Posterior cingulate gyrus (tissue), 11 donors: ENCODE results near the gene TALDO1.
A peak's percentile ranks its signal among the peaks of the same experiment; 100 is the strongest.

ENCODE experiments used
- DNase-seq, 10 donors: peaks; one replicate each; pipeline versions ENCODE4 v3.0.0 to v3.0.0-alpha.2; 2020 to 2021; ENCODE audit warnings: mixed read lengths in 3 of 10
- intact Hi-C: fragments of 100-400 bp; cut with DNase I; formaldehyde crosslinking; loops from one replicate; pipeline ENCODE4 v1.15.1; 2023

Gene TALDO1

DNA sequence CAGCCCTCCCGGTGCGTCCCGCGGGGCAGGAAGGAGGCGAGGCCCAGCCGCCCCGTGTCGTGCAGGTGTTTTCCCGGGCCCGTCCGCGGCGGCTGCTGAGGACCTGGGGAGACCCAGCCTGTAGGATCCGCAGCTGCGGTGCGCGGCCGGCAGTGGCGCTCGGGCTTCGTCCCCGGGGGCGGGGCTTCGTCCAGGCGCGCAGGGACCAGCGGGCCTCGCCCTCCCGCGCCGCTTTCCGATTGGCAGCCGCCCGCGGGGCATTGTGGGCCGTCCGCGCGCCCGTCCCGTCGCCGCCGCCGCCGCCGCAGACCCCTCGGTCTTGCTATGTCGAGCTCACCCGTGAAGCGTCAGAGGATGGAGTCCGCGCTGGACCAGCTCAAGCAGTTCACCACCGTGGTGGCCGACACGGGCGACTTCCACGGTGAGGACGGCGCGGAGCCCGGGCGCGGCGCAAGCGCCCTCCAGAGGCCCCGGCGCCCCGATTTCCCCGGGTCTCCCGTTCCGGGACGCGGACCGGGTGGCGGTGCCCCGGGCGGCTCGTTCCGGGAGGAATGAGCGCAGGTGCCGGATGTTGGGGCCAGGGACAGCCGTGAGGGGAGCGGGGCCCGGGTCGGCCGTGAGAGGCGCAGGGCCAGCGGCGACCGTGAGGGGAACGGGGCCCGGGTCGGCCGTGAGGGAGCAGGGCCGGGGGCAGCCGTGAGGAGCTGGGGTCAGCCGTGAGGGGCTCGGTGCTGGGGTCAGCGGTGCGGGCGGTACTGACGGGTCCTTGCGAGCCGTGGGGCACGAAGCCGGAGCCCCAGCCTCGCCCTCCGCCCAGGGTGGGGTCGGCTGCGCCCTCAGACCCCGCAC is at the start of gene TALDO1:
TALDO1 (plus strand) TSS at position 307 of the 849 bp plus-strand sequence; CDS start at position 325, 18 bp downstream.
- DNase-seq: peak; percentile 88 to 99 (median 94)
- intact Hi-C loops: no loop called here

DNA sequence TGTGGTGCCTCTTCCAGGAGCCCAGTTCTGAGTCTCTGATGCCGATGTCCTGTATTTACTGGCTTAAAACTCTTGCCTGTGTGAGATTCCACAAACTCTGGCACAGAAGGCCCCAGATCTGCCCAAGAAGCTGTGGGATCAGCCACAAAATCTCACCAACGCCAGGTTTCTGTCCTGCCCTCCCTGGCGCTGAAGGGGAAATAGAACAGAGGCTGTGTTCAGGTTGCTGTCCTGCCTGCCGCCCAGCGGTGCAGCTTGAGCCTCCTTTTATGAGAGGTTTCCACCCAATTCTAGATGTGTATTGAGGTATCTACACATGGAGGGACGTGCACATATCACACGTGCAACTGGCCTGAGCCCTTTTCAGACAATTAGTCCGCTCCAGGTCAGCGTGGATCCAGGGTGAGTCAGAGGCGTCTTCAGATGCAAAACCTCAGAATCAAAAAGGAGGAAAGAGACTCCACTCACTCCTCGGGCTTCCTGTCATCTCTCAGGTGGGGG is 49.4 kb upstream of the TALDO1 start:
- intact Hi-C loops: no loop called here
- DNase-seq: peak in 1 of 10 donors; percentile 59

DNA sequence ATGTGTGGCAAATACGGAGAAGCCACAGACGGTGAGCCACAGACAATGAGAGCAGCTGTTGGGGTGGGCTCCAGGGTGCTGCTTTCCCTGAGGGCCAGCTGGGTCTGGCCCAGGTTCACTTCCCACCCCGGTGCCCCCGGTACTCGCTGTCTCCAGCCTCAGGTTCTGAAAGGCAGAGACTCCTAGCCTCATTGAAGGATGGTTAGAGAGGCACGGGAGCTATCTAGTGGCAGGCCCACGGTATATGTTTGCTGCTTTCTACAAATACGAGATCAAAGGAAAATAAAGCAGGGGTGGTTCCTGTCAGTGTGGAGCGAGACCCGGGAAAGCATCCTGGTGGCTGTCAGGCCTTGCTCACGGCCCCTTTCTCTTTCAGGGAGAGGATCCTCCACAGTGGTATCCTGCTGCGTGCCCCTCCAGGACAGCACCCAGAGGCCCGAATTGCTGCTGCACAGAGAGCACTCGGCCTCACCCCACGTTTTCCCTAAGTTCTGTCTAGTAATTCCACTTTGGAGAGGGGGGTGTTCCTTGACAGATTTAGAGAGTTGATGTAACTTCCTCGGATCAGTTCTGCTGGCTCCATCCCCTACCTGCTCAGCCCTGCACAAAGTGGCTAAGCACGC is 48.7 kb upstream of the TALDO1 start:
- peak in 1 of 10 donors; percentile 66 for DNase-seq

DNA sequence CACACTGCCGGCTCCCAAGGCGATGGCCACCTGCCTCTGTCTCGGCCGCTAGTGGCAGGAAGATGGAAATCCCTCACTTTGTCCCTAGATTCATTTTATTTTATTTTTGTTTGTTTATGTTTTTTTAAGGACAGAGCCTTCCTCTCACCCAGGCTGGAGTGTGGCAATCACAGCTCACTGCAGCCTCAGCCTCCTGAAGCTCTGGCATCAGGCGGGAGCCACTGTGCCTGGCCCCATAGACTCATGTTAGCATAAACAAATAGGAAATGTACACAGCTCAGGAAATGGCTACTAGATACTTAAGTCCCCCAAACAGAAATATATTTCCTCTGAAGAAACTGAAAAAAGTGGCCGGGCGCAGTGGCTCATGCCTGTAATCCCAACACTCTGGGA is 48.2 kb upstream of the TALDO1 start:
- intact Hi-C loops: no loop called here
- peak in 1 of 10 donors; percentile 80 for DNase-seq

More for the DNA sequence above, 48.7 kb upstream of the TALDO1 start:
- intact Hi-C loops: no loop called here

DNA sequence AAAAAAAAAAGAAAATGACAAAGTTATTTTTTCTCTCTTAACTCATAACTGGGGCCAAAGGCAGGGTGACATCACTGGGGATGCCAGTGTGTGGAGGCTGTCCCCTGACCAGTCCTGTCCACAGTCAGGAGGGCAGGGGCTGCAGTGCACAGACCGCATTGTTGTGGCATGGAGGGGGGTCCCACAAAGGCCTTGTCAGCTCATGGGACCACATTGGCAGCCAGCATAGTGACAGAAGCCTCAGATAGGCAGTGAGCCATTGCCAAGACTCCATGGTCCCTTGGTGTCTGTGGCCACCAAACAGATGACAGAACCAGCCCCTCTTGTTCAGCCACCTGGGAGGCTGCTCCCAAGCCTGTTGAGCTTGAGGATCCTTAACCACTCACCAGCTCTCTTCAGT is 47.5 kb upstream of the TALDO1 start:
- peak in 1 of 10 donors; percentile 59 for DNase-seq
- intact Hi-C loops: no loop called here

DNA sequence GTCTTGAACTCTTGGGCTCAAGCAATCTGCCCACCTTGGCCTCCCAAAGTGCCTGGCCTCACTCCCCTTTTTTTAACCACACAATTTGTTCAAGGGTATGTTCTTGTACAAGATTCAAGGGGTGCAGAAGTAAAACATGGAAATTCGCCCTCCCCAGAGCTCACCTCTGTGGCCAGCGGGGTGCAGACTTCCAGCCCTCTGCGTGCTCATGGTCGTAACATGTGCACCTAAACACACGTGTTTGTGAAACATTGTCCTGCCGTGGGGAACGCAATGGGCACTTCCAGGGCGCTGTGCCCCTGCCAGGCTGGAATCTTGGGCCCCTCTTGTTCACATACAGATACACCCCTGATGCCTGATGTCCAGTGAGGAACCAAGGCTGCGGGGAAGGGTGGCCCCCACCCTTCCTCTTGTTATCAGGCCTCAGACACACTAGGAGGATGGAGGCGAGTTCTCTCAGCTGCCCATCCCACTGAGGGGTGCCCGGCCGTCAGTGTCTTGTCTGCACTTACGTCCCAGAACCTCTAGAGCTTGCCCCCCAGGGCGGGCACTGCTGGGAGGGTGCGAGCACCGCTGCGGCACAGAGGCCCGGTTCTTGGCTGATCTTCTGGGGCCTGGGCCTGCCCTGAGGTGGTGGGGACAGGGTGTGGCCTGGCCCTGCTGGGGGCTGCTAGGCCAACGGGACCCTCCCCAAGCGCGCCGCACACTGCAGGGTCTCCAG is 45.4 kb upstream of the TALDO1 start:
- intact Hi-C loops: no loop called here
- DNase-seq: peak in 3 of 10 donors; percentile 53 to 75 (median 65)

DNA sequence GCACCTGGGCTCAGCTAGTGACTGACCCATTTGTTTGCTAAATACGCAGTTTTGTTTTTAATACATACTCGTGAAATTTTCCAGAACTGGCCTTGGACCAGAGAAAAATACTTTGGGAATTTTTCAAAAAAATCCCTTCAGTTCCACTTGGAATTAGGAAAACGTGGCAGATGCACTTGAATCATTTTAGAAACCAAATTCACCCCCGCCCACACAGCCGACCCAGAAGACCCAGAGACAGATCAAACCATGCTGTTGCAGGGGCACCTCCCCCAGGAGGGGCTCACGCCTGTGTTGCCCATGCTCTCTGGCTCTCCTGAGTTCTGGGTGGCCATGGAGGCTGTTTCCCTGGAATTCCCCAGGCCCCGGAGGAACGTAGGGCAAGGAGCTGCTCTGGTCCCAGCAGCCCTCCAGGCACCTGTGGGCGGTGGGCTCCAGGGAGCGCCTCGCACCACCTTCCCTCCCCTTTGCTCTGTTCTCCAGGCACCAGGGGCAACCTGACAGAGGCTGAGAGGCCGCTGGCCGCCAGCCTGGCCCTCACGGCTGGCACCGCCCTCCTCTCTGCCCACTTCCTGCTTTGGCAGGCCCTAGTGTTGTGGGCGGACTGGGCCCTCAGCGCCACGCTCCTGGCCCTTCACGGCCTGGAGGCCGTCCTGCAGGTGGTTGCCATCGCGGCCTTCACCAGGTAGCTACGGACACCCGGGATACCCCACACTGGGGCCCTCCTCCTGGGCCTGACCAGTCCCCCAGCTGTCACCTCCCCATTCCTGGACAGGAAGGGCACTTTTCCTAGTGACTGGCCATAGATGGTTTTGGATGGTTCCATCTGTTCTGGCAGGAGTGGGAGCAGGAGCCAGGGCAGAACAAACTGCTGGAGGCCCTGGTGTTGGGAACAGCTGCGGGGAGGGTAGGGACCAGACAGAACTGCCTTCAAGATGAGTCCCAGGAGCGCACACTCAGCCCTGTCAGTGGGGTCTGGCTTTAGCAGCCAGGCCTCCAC is 44.5 kb upstream of the TALDO1 start:
- intact Hi-C loops: no loop called here
- DNase-seq: peak in 3 of 10 donors; percentile 79 to 90 (median 85)

DNA sequence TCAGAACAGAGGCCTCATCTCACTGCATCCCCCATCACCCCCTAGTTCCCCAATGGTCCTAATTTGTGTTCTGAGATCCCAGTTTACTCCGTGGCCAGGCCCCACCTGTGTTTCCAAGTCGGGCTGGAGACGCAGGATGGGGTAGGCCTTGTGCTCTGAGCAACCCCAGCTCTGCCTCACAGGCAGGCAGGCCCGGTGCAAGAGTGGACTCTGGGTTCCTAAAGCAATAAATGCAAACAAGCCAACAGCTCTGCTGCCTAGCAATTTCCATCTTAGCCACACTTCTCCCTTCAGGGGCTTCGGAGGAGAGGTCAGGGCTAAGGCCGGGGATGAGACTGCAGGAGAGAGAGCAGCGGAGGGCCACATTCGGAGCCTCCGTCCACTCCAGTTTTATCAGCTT is 43.8 kb upstream of the TALDO1 start:
- peak in 1 of 10 donors; percentile 48 for DNase-seq
- intact Hi-C loops: no loop called here

DNA sequence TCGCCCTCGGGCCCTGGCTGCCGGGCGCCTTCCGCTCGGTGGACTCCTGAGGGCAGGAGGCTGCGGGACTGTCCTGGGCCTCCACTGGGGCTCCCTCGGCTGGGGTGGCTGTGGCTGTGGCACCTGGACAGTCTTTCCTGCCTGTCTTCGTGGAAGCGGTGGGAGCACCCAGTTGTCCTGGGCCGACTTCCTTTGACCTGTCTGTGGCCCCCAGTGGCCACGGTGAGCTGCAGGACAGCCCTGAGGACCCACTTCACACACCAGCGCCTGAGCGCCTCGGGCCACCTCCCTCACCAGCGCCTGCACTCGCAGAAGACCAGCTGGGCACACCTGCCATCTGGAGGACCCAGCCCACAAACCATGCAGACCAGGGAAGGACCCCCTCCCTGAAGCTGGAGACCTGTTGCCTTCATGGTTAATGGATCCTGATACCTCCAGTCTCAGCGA is 43.0 kb upstream of the TALDO1 start:
- DNase-seq: peak in 3 of 10 donors; percentile 61 to 82 (median 77)
- intact Hi-C loops: no loop called here

DNA sequence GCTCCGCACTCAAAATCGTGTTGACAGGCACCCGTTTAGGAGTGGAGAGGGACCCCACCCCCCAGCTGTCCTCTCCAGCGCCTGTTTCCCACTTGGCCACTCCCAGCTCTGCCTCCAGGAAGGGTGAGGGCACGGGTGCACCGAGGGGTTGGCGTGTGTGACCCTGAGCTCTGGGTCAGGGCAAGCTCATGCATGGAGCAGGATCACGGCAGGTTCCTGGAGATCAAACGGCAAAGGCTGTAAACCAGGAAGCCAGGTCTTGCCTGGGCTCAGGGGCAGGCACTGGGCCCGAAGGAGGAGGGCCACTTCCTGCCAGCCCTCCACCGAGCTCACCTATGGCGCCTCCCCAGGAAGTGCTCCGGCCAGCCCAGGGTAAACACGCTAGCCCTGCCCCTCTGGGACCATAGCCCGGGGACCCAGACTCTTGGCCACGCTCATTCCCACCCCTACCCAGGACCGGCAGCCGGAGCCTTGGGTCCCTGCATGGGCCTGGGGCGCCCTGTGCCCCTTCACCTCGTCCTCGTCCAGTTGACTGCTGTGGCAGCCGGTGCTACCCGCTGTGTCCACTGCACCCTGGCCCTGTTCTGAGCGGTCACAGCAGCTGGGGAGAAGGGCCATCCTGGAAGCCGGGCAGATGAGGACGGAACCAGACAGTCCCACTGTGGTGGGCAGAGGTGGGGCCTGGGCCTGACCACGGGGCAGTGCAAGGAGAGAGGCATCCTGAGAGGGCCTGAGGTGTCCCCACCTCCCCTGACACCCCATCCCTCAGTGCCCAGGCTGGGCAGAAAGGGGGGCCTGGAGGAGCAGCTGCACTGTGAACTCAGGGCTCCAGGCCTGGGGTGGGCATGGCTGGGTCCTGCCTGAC is 42.3 kb upstream of the TALDO1 start:
- intact Hi-C loops: no loop called here
- DNase-seq: peak in 3 of 10 donors; percentile 66 to 87 (median 70)

DNA sequence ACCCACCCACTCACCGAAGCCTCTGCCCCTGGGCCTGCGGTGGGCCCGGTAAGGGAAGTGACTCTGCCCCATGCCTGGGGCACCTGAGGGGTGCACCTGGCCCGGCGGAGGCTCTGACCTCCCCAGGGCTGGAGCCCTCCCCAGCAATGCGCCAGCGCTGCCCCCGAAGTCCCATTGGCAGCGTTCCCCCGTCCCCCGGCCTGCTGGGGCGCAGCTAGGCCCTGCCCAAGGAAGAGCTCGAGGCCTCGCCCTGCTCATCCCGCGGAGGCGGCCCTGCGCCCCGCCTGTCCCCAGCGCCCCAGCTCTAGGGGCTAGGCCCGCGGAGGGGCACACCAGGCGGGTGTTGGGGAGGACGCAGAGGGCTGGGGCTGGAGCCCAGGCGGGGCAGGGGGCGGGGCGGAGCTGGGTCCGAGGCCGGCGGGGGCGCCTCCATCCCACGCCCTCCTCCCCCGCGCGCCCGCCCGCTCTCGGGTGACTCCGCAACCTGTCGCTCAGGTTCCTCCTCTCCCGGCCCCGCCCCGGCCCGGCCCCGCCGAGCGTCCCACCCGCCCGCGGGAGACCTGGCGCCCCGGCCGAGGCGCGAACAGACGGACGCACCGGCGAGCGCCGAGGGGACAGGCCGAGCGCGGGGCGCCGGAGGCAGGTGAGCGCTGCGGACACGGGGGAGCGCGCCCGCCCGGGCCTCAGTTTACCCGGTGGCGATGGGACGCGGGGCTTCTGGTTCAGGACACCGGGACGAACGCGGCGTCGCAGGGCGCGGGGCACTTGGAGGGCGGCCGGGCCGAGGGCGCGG is 41.4 kb upstream of the TALDO1 start, which contains the start of gene EPS8L2:
EPS8L2 (plus strand) TSS at position 586 of the 793 bp plus-strand sequence. CDS start 3,177 bp downstream, outside the sequence.
- intact Hi-C loops: no loop called here

DNA sequence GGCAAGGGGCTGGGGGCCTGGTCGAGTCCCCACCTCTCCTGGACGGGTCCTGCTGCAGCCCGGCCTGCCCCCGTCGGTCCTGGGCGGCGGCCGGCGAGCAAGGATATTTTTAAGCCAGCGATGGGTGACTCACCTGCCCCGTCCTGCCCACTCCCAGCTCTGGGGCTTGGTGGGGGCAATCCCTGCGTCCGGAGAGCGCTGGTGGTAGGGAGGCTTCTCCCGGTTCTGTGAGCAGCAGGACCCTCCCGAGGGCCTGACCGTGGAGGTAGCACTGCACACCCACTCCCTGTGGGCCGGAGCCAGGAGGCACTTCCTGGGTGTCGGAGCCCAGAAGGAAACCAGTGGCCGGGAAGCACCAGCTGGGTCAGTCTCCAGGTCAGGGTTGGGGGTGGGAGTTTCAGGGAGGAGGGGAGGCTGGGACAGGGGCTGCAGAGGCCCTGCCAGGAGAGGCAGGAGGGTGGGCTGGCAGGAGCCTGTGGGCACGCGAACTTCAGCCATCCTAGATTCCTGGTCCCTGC is 40.8 kb upstream of the TALDO1 start:
- DNase-seq: peak in 2 of 10 donors; percentile 67 to 80
- intact Hi-C loops: no loop called here

More for the DNA sequence above, 41.4 kb upstream of the TALDO1 start, which contains the start of gene EPS8L2:
- peak in 2 of 10 donors; percentile 69 to 85 for DNase-seq

DNA sequence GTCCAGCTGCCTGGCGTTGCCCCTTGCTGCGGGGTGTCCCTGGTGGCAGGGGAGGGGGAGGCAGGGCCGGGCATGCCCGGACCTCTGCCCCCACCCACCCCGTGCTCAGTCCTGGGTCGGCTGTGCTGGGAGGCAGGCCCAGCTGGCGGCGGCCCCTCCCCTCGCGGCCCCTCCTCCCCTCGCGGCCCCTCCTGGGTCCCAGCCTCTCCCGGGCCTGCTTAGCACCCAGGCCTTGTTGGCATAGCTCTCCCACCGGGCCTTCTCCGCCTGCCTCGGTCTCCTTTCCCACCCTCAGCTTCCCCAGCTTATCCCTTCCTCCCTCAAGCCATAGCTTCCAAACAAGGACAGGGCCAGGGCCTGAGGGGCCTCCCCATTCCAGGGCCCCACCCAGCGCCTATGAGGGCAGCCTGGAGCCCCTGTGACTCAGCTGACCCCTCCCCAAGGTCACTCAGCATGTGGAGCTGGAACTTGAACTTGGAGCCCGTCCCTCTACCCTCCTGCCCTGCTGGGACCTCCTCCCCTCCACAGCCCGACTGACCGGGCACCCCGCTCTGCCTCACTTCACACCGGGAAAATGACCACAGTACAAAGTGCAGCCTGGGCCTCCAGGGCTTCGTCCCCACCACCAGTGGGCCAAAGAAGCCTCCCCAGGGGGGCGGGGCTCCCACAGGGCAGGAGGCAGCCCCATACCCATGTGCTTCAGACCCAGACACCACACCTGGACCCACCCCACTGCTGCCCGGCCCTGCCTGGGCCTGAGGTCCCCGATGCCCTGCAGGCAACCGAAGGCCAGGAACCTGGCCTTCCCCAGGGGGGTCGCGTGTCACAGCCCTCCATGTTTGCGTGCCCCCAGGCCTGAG is 40.1 kb upstream of the TALDO1 start:
- intact Hi-C loops: no loop called here
- DNase-seq: peak in 2 of 10 donors; percentile 64 to 81

DNA sequence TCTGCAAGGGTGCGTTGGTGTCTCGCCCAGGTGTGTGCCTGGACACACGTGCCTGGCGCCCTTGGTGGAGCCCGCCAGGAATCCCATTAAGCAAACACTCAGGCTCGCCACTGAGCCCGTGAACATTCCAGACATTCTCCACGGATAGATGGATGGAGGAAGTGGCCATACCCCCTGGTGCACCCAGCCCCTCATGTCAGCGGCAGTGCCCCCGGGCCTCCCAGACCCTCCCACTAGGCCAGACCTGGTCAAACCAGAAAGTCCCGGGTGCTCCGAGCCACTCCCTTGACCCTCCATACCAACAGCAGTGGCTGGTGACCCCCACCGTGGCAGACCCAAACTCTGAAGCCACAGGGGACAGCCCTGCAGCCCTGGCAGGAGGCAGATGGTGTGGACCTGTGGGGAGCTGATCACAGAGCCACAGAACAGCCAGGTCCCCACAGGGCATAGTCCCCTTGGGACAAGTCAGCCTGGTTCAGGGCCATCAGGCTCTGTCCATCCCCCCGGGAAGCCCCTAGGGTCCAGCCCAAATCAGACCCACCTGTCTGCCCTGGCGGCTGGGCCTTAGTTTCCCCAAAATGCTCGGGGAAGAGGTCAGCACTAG is 39.3 kb upstream of the TALDO1 start:
- peak in 1 of 10 donors; percentile 49 for DNase-seq
- intact Hi-C loops: no loop called here

DNA sequence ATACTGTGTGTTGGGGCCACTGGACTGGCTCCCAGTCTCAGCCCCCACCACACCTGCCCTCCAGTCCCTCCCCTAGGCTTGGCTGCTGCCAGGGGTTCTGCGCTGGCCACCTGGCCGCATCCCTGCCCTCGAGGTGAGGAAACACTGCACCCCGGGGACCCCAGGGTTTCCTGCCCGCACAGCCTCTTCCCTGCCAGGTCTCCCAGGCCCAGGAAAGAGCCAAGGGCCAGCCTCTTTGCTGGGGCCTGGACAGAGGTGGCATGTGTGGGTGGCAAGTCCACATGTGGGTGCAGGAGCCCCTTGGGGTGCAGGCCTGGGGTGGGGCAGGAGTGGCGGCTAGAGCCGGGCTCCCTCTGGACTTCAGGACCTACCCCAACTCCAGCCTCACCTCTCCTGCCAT is 38.8 kb upstream of the TALDO1 start:
- DNase-seq: peak in 1 of 10 donors; percentile 60
- intact Hi-C loops: no loop called here
